Measurements from ENCODE around the gene NT5E.

Gene NT5E

DNA sequence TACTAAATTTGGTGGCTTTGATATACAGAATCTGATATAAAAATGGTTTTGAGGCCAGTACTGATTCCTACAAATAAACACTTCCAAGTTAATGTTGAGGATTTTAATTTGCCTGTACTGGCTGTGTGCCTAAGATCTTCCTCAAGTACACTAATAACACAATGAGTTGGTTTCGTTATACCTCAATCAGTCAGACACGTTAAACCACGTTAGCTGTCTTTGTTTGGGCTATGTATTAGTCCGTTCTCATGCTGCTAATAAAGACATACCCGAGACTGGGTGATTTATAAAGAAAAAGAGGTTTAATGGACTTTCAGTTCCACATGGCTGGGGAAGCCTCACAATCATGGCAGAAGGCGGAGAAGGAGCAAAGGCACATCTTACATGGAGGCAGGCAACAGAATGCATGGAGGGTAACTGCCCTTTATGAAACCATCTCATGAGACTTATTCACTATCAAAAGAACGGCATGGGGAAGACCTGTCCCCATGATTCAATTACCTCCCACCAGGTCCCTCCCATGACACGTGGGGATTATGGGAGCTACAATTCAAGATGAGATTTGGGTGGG lies 46.2 kb downstream of the NT5E start:
- H3K4me1 ChIP-seq (ENCODE audit: control insufficient read depth in 1 of 2, insufficient read depth in 2 of 2, low read length in 2 of 2): peaks cover 2% of the 10 kb centered on the region in 2 experiments
- H3K36me3 ChIP-seq (ENCODE audit: control insufficient read depth in 1 of 2, insufficient read depth in 2 of 2, low read length in 2 of 2): peaks cover 0 to 3% of the 10 kb centered on the region in 2 experiments
- H3K18ac ChIP-seq (ENCODE audit: low read length): no peak overlapping the region
- H4K12ac ChIP-seq (ENCODE audit: low read depth, low read length): no peak overlapping the region
- no peak overlapping the region for H3K4ac ChIP-seq (ENCODE audit: low read depth, low read length)
- H4K8ac ChIP-seq (ENCODE audit: low read depth, low read length): no peak overlapping the region
- H3K9ac ChIP-seq (ENCODE audit: low read length): no peak overlapping the region
- H2BK12ac ChIP-seq (ENCODE audit: low read length): no peak overlapping the region
- H3K27me3 ChIP-seq (ENCODE audit: insufficient read depth, low read length): no peaks in the 10 kb centered on the region
- no peak overlapping the region for H3K23ac ChIP-seq (ENCODE audit: low read length)
- H3K79me1 ChIP-seq (ENCODE audit: low read length): no peaks in the 10 kb centered on the region
- H2BK120ac ChIP-seq (ENCODE audit: insufficient read depth, low read length, poor library complexity): no peak overlapping the region
- WGBS (ENCODE audit: extremely low coverage, insufficient coverage, insufficient read length): no CpG with 5 or more reads among the region's 8 CpGs
- no peak overlapping the region for H3K27ac ChIP-seq (ENCODE audit: low read depth, low read length)
- H3K9me3 ChIP-seq (ENCODE audit: insufficient read depth, low read depth, low read length): peaks cover 5% of the 10 kb centered on the region
- H2AFZ ChIP-seq (ENCODE audit: insufficient read depth, low read length, poor library complexity): no peak overlapping the region
- no peak overlapping the region for H2BK5ac ChIP-seq (ENCODE audit: low read depth, low read length, poor library complexity)
- no peak overlapping the region for H3K14ac ChIP-seq (ENCODE audit: low read length)
- no peak for DNase-seq
- no peaks in the 10 kb centered on the region for H3K79me2 ChIP-seq (ENCODE audit: control insufficient read depth, insufficient read depth, low read length, poor library complexity)
- no peak overlapping the region for H2AK5ac ChIP-seq (ENCODE audit: low read length)
- no peak overlapping the region for H3K4me2 ChIP-seq (ENCODE audit: low read length)
- no peak overlapping the region for H4K91ac ChIP-seq (ENCODE audit: low read depth, low read length)
- H3K4me3 ChIP-seq (ENCODE audit: low read depth, low read length): no peak overlapping the region

DNA sequence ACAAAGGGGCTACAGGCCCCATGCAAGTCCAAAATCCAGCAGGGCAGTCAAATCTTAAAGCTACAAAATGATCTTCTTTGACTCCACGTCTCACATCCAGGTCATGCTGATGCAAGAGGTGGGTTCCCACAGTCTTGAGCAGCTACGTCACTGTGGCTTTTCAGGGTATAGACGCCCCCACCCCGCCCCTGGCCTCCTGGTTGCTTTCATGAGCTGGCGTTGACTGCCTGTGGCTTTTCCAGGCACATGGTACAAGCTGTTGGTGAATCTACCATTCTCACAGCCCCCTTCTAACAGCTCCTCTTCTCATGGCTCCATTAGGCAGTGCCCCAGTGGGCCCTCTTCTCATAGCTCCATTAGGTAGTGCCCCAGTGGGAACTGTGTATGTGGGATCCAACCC lies 47.0 kb downstream of the NT5E start:
- Histone ChIP-seq H4K91ac (ENCODE audit: low read depth, low read length) (no peak overlapping the region), H3K4me1 (ENCODE audit: control insufficient read depth in 1 of 2, insufficient read depth in 2 of 2, low read length in 2 of 2) (no peaks in the 10 kb centered on the region), H4K12ac (ENCODE audit: low read depth, low read length) (no peak overlapping the region), H3K27me3 (ENCODE audit: insufficient read depth, low read length) (no peaks in the 10 kb centered on the region), H3K27ac (ENCODE audit: low read depth, low read length) (no peak overlapping the region), H4K8ac (ENCODE audit: low read depth, low read length) (no peak overlapping the region), H3K23ac (ENCODE audit: low read length) (no peak overlapping the region), H3K9ac (ENCODE audit: low read length) (no peak overlapping the region), H2BK12ac (ENCODE audit: low read length) (no peak overlapping the region), H3K36me3 (ENCODE audit: control insufficient read depth in 1 of 2, insufficient read depth in 2 of 2, low read length in 2 of 2) (peaks cover 0 to 3% of the 10 kb centered on the region in 2 experiments), H3K79me2 (ENCODE audit: control insufficient read depth, insufficient read depth, low read length, poor library complexity) (no peaks in the 10 kb centered on the region), H3K18ac (ENCODE audit: low read length) (no peak overlapping the region), H2BK5ac (ENCODE audit: low read depth, low read length, poor library complexity) (no peak overlapping the region), H2AFZ (ENCODE audit: insufficient read depth, low read length, poor library complexity) (no peak overlapping the region), H2AK5ac (ENCODE audit: low read length) (no peak overlapping the region), H3K4me3 (ENCODE audit: low read depth, low read length) (no peak overlapping the region), H3K4ac (ENCODE audit: low read depth, low read length) (no peak overlapping the region), H3K79me1 (ENCODE audit: low read length) (no peaks in the 10 kb centered on the region), H2BK120ac (ENCODE audit: insufficient read depth, low read length, poor library complexity) (no peak overlapping the region), H3K14ac (ENCODE audit: low read length) (no peak overlapping the region), H3K4me2 (ENCODE audit: low read length) (no peak overlapping the region), H3K9me3 (ENCODE audit: insufficient read depth, low read depth, low read length) (peaks cover 5% of the 10 kb centered on the region)
- no CpG with 5 or more reads among the region's 5 CpGs for WGBS (ENCODE audit: extremely low coverage, insufficient coverage, insufficient read length)
- DNase-seq: no peak

DNA sequence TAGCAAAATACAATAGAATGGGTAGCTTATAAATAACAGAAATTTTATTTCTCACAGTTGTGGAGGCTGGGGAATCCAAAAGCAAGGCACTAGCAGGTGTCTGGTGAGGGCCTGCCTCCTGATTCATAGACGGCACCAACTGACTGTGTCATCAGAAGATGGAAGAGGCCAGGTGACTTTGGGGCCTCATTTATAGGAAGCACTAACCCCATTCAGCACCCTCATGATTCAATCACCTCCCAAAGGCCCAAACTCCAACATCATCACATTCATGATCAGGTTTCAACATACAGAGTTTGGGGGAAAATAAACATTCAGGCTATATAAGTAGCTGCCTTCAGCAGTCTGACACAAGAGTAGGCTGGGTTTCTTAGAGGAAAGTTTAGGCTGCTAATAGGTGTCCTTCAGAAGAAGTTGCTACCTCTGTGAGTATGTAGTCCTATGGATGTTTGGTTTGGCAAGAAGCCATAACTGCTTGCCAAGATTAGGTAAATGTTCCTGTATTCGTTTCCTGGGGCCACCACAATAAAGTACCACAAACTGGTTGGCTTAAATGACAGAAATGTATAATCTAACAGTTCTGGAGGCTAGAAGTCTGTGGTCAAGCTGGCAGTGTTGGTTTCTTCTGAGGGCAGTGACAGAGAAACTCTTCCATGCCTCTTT lies 48.8 kb downstream of the NT5E start:
- WGBS (ENCODE audit: extremely low coverage, insufficient coverage, insufficient read length): no CpG with 5 or more reads among the region's 2 CpGs
- DNase-seq: no peak
- Histone ChIP-seq H4K8ac (ENCODE audit: low read depth, low read length) (no peak overlapping the region), H3K4ac (ENCODE audit: low read depth, low read length) (no peak overlapping the region), H4K91ac (ENCODE audit: low read depth, low read length) (no peak overlapping the region), H3K18ac (ENCODE audit: low read length) (no peak overlapping the region), H3K14ac (ENCODE audit: low read length) (no peak overlapping the region), H2AK5ac (ENCODE audit: low read length) (no peak overlapping the region), H3K23ac (ENCODE audit: low read length) (no peak overlapping the region), H3K9me3 (ENCODE audit: insufficient read depth, low read depth, low read length) (peaks cover 5% of the 10 kb centered on the region), H3K9ac (ENCODE audit: low read length) (no peak overlapping the region), H3K36me3 (ENCODE audit: control insufficient read depth in 1 of 2, insufficient read depth in 2 of 2, low read length in 2 of 2) (peaks cover 0 to 3% of the 10 kb centered on the region in 2 experiments), H4K12ac (ENCODE audit: low read depth, low read length) (no peak overlapping the region), H3K27ac (ENCODE audit: low read depth, low read length) (no peak overlapping the region), H3K4me1 (ENCODE audit: control insufficient read depth in 1 of 2, insufficient read depth in 2 of 2, low read length in 2 of 2) (no peaks in the 10 kb centered on the region), H2BK5ac (ENCODE audit: low read depth, low read length, poor library complexity) (no peak overlapping the region), H3K27me3 (ENCODE audit: insufficient read depth, low read length) (no peaks in the 10 kb centered on the region), H2AFZ (ENCODE audit: insufficient read depth, low read length, poor library complexity) (no peak overlapping the region), H2BK120ac (ENCODE audit: insufficient read depth, low read length, poor library complexity) (no peak overlapping the region), H2BK12ac (ENCODE audit: low read length) (no peak overlapping the region), H3K79me2 (ENCODE audit: control insufficient read depth, insufficient read depth, low read length, poor library complexity) (no peaks in the 10 kb centered on the region), H3K79me1 (ENCODE audit: low read length) (no peaks in the 10 kb centered on the region), H3K4me3 (ENCODE audit: low read depth, low read length) (no peak overlapping the region), H3K4me2 (ENCODE audit: low read length) (no peak overlapping the region)

DNA sequence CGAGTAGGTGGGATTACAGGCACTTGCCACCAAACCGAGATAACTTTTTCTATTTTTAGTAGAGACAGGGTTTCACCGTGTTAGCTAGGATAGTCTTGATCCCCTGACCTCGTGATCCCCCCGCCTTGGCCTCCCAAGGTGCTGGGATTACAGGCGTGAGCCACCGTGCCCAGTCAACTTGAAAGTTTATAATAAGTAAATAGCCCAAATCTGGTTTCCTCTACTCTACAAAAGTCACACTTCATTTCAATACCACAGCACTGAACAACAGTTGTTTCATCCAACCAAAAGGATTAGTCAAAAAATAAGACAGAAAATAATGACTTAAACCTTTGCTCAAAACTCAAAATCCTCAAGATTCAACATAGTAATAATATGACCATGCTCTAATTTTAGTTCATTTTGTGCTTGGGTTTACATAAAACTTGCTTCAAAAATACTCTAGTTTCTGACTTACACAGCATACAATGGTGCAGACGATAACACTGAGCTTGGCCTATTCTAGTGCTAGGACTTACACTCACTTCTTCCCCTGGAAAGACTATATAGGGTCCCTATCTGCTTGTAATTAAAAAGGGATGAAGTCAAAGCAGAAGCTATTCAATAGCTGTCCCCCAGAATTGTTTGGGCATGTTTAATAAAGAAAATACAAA lies 56.7 kb downstream of the NT5E start:
- peaks cover 0 to 5% of the 10 kb centered on the region in 2 experiments for H3K36me3 ChIP-seq (ENCODE audit: control insufficient read depth in 1 of 2, insufficient read depth in 2 of 2, low read length in 2 of 2)
- H2BK120ac ChIP-seq (ENCODE audit: insufficient read depth, low read length, poor library complexity): no peak overlapping the region
- H4K8ac ChIP-seq (ENCODE audit: low read depth, low read length): no peak overlapping the region
- H2AFZ ChIP-seq (ENCODE audit: insufficient read depth, low read length, poor library complexity): no peak overlapping the region
- no peak overlapping the region for H3K4me3 ChIP-seq (ENCODE audit: low read depth, low read length)
- no peak overlapping the region for H4K91ac ChIP-seq (ENCODE audit: low read depth, low read length)
- H2BK5ac ChIP-seq (ENCODE audit: low read depth, low read length, poor library complexity): no peak overlapping the region
- H3K27ac ChIP-seq (ENCODE audit: low read depth, low read length): no peak overlapping the region
- H3K23ac ChIP-seq (ENCODE audit: low read length): no peak overlapping the region
- H3K4me1 ChIP-seq (ENCODE audit: control insufficient read depth in 1 of 2, insufficient read depth in 2 of 2, low read length in 2 of 2): no peaks in the 10 kb centered on the region
- no peak overlapping the region for H3K18ac ChIP-seq (ENCODE audit: low read length)
- H3K14ac ChIP-seq (ENCODE audit: low read length): no peak overlapping the region
- H2AK5ac ChIP-seq (ENCODE audit: low read length): no peak overlapping the region
- no peaks in the 10 kb centered on the region for H3K79me1 ChIP-seq (ENCODE audit: low read length)
- H3K9ac ChIP-seq (ENCODE audit: low read length): no peak overlapping the region
- H4K12ac ChIP-seq (ENCODE audit: low read depth, low read length): no peak overlapping the region
- H2BK12ac ChIP-seq (ENCODE audit: low read length): no peak overlapping the region
- no peak overlapping the region for H3K4me2 ChIP-seq (ENCODE audit: low read length)
- DNase-seq: no peak
- H3K27me3 ChIP-seq (ENCODE audit: insufficient read depth, low read length): no peaks in the 10 kb centered on the region
- no peaks in the 10 kb centered on the region for H3K9me3 ChIP-seq (ENCODE audit: insufficient read depth, low read depth, low read length)
- no peaks in the 10 kb centered on the region for H3K79me2 ChIP-seq (ENCODE audit: control insufficient read depth, insufficient read depth, low read length, poor library complexity)
- no peak overlapping the region for H3K4ac ChIP-seq (ENCODE audit: low read depth, low read length)
- no CpG with 5 or more reads among the region's 8 CpGs for WGBS (ENCODE audit: extremely low coverage, insufficient coverage, insufficient read length)
